SK-N-SH treated with all-trans-retinoic acid at 6 μM for 48 hours (cell line): ENCODE results near the gene FAM209A.

Source experiments
- ATAC-seq: fragments of 200-7000 bp; cut with Tn5 transposase; 3 replicates; pipeline ENCODE4 v1.9.1; 2020; ENCODE audit warnings: mild to moderate bottlenecking, moderate library complexity
- ARNTL ChIP-seq: fragments of 450-650 bp; formaldehyde crosslinking; IDR thresholded peaks from 2 replicates; pipeline ENCODE4 v1.5.0; 2020; ENCODE audit warnings: low read depth, mild to moderate bottlenecking, moderate library complexity, borderline replicate concordance
- BACH2 ChIP-seq: fragments of 250-450 bp; sonication (Bioruptor Pico); IDR thresholded peaks from 2 replicates; pipeline ENCODE4 v1.9.0; 2021; ENCODE audit warnings: mild to moderate bottlenecking, borderline replicate concordance
- CREB5 ChIP-seq: fragments of 250-450 bp; sonication (Bioruptor Pico); IDR thresholded peaks from 2 replicates; pipeline ENCODE4 v1.5.1; 2020; ENCODE audit warnings: low read depth, mild to moderate bottlenecking, moderate library complexity
- CSRNP3 ChIP-seq: fragments of 250-450 bp; sonication (Bioruptor Pico); IDR thresholded peaks from 2 replicates; pipeline ENCODE4 v1.5.1; 2021; ENCODE audit warnings: mild to moderate bottlenecking, moderate library complexity
- ESRRG ChIP-seq: fragments of 250-450 bp; sonication (Bioruptor Pico); IDR thresholded peaks from 2 replicates; pipeline ENCODE4 v1.6.1; 2021; ENCODE audit warnings: mild to moderate bottlenecking
- GLIS3 ChIP-seq: fragments of 250-450 bp; sonication (Bioruptor Pico); IDR thresholded peaks from 2 replicates; pipeline ENCODE4 v1.5.0; 2020; ENCODE audit warnings: mild to moderate bottlenecking, moderate library complexity
- ISL1 ChIP-seq: fragments of 250-450 bp; sonication (Bioruptor Pico); IDR thresholded peaks from 2 replicates; pipeline ENCODE4 v2.1.2; 2022; ENCODE audit warnings: mild to moderate bottlenecking, moderate library complexity
- OSR1 ChIP-seq: fragments of 250-450 bp; sonication (Bioruptor Pico); IDR thresholded peaks from 2 replicates; pipeline ENCODE4 v1.8.0; 2022; ENCODE audit warnings: moderate library complexity, mild to moderate bottlenecking, inconsistent platforms
- POU6F1 ChIP-seq: fragments of 250-450 bp; sonication (Bioruptor Pico); IDR thresholded peaks from 2 replicates; pipeline ENCODE4 v1.8.0; 2021; ENCODE audit warnings: low read depth, mild to moderate bottlenecking, moderate library complexity, borderline replicate concordance
- PPARA ChIP-seq: fragments of 250-450 bp; sonication (Bioruptor Pico); IDR thresholded peaks from 2 replicates; pipeline ENCODE4 v1.5.0; 2020; ENCODE audit warnings: mild to moderate bottlenecking, borderline replicate concordance
- RARB ChIP-seq: fragments of 250-450 bp; sonication (Bioruptor Pico); IDR thresholded peaks from 2 replicates; pipeline ENCODE4 v1.8.0; 2021; ENCODE audit warnings: mild to moderate bottlenecking, moderate library complexity
- SNAI2 ChIP-seq: fragments of 250-450 bp; sonication (Bioruptor Pico); IDR thresholded peaks from 2 replicates; pipeline ENCODE4 v1.5.0; 2020; ENCODE audit warnings: mild to moderate bottlenecking, moderate library complexity
- TCF4 ChIP-seq: fragments of 250-450 bp; sonication (Bioruptor Pico); IDR thresholded peaks from 2 replicates; pipeline ENCODE4 v1.8.0; 2021; ENCODE audit warnings: mild to moderate bottlenecking, moderate library complexity, borderline replicate concordance
- TOX ChIP-seq: fragments of 250-450 bp; sonication (Bioruptor Pico); IDR thresholded peaks from 2 replicates; pipeline ENCODE4 v1.8.0; 2021; ENCODE audit warnings: mild to moderate bottlenecking, moderate library complexity, borderline replicate concordance
- TSHZ2 ChIP-seq: fragments of 250-450 bp; sonication (Bioruptor Pico); IDR thresholded peaks from 2 replicates; pipeline ENCODE4 v1.5.0; 2020; ENCODE audit warnings: mild to moderate bottlenecking, moderate library complexity
- ZFP3 ChIP-seq: fragments of 250-450 bp; sonication (Bioruptor Pico); IDR thresholded peaks from 2 replicates; pipeline ENCODE4 v1.5.0; 2020; ENCODE audit warnings: mild to moderate bottlenecking, moderate library complexity
- ZFP30 ChIP-seq: fragments of 450-650 bp; formaldehyde crosslinking; IDR thresholded peaks from 2 replicates; pipeline ENCODE4 v1.5.0; 2022; ENCODE audit warnings: mild to moderate bottlenecking, moderate library complexity
- ZNF565 ChIP-seq: fragments of 450-650 bp; formaldehyde crosslinking; conservative IDR thresholded peaks from 2 replicates; pipeline ENCODE4 v1.5.0; 2020; ENCODE audit warnings: low read depth, mild to moderate bottlenecking, moderate library complexity
- ZNF8 ChIP-seq: fragments of 450-650 bp; formaldehyde crosslinking; IDR thresholded peaks from 2 replicates; pipeline ENCODE4 v1.5.0; 2020; ENCODE audit warnings: mild to moderate bottlenecking, moderate library complexity

The FAM209A gene

GRCh38 chr20:56537997-56538396, 13.5 kb downstream of the FAM209A start:
- ATAC-seq = no peak
- TF ChIP-seq ZFP30 (CRISPR knock-in tag) (no peak), ISL1 (CRISPR knock-in tag) (no peak), CSRNP3 (CRISPR knock-in tag) (no peak), PPARA (no peak), TCF4 (CRISPR knock-in tag) (no peak), ZFP3 (CRISPR knock-in tag) (no peak), ARNTL (CRISPR knock-in tag) (no peak), TOX (CRISPR knock-in tag) (no peak), ZNF8 (CRISPR knock-in tag) (no peak), CREB5 (CRISPR knock-in tag) (no peak), OSR1 (no peak), POU6F1 (CRISPR knock-in tag) (no peak)

GRCh38 chr20:56540415-56540814, 15.9 kb downstream of the FAM209A start:
- TF ChIP-seq ZNF8 (CRISPR knock-in tag) (no peak), ESRRG (CRISPR knock-in tag) (no peak), GLIS3 (CRISPR knock-in tag) (no peak)
- ATAC-seq = peak; percentile 55

GRCh38 chr20:56542489-56543030, 18.0 kb downstream of the FAM209A start:
- ATAC-seq = no peak
- TF ChIP-seq CSRNP3 (CRISPR knock-in tag) = no peak
- TF ChIP-seq CREB5 (CRISPR knock-in tag) = no peak
- TF ChIP-seq RARB (CRISPR knock-in tag) = no peak
- TF ChIP-seq ZNF565 (CRISPR knock-in tag) = no peak
- TF ChIP-seq TSHZ2 (CRISPR knock-in tag) = no peak
- no peak for TF ChIP-seq TOX (CRISPR knock-in tag)
- TF ChIP-seq SNAI2 = no peak
- TF ChIP-seq GLIS3 (CRISPR knock-in tag) = no peak
- no peak for TF ChIP-seq BACH2
